CD14-positive monocyte (primary cell): Measurements from ENCODE around the gene DIPK1A. TPM values are rescaled to one million over a fixed set of nuclear protein-coding genes. Genes with fewer than 3 reads are reported as not detected.
"Not testable (repeated sequence)": the region's sequence is repeated elsewhere in the genome, so short reads cannot be mapped to it uniquely, and the experiment has no call there.

Experiments used
- DNase-seq, 3 donors: peaks; one replicate each; pipeline ENCODE4 v3.0.0-alpha.2; 2011 to 2022
- H2AFZ ChIP-seq: 2 replicates; pipeline ENCODE4 v1.6.0; 2012; ENCODE audit warnings: mild to moderate bottlenecking, low read depth, low read length, inconsistent platforms; ENCODE audit not compliant: insufficient read depth, poor library complexity, severe bottlenecking
- H3K27ac ChIP-seq, 2 donors: 1 replicate in 1 of 2; 2 replicates in 1 of 2; pipeline ENCODE4 v1.5.1; 2012 to 2013; ENCODE audit warnings: low read length in 2 of 2, control low read depth in 1 of 2, inconsistent platforms in 1 of 2, low read depth in 1 of 2, mild to moderate bottlenecking in 1 of 2
- H3K27me3 ChIP-seq, 2 donors: one replicate each; pipeline versions ENCODE4 v1.6.0 to v1.6.1; 2011 to 2013; ENCODE audit warnings: low read length in 2 of 2; ENCODE audit not compliant: control insufficient read depth in 2 of 2, insufficient read depth in 2 of 2
- H3K36me3 ChIP-seq, 2 donors: replicated peaks in 1 of 2; 1 replicate in 1 of 2; 2 replicates in 1 of 2; pipeline versions ENCODE4 v1.5.1 to v1.6.1; 2012 to 2013; ENCODE audit warnings: low read length in 2 of 2, control low read depth in 1 of 2, inconsistent platforms in 1 of 2, mild to moderate bottlenecking in 1 of 2; ENCODE audit not compliant: insufficient read depth in 2 of 2, control insufficient read depth in 1 of 2
- H3K4me1 ChIP-seq, 2 donors: 1 replicate in 1 of 2; 2 replicates in 1 of 2; pipeline versions ENCODE4 v1.5.1 to v1.6.1; 2012 to 2013; ENCODE audit warnings: low read length in 2 of 2, control low read depth in 1 of 2, inconsistent platforms in 1 of 2, mild to moderate bottlenecking in 1 of 2, moderate library complexity in 1 of 2; ENCODE audit not compliant: insufficient read depth in 2 of 2, control insufficient read depth in 1 of 2
- H3K4me2 ChIP-seq: replicated peaks from 2 replicates; pipeline ENCODE3; 2012; ENCODE audit warnings: low read length, moderate library complexity, mild to moderate bottlenecking; ENCODE audit not compliant: poor library complexity, severe bottlenecking; ENCODE audit errors: extremely low read depth
- H3K4me3 ChIP-seq, 3 experiments: fragments of 200-600 bp in 1 of 3; sonication (generic) in 1 of 3; replicated peaks in 1 of 3; 1 replicate in 2 of 3; 2 replicates in 1 of 3; pipeline ENCODE4 v1.5.1; 2011 to 2013; ENCODE audit warnings: low read length in 3 of 3, mild to moderate bottlenecking in 3 of 3, control low read depth in 2 of 3, low read depth in 2 of 3, inconsistent platforms in 1 of 3, moderate library complexity in 1 of 3
- H3K79me2 ChIP-seq: 2 replicates; pipeline ENCODE4 v1.6.0; 2012; ENCODE audit warnings: mild to moderate bottlenecking, control low read depth, inconsistent platforms, low read length, moderate library complexity; ENCODE audit not compliant: insufficient read depth
- H3K9ac ChIP-seq: 2 replicates; pipeline ENCODE4 v1.6.0; 2017; ENCODE audit warnings: low read length, mild to moderate bottlenecking; ENCODE audit not compliant: insufficient read depth, poor library complexity, severe bottlenecking
- H3K9me3 ChIP-seq, 2 donors: replicated peaks in 1 of 2; 1 replicate in 1 of 2; 2 replicates in 1 of 2; pipeline versions ENCODE4 v1.5.1 to v1.6.1; 2012 to 2013; ENCODE audit warnings: low read length in 2 of 2, control low read depth in 1 of 2; ENCODE audit not compliant: control insufficient read depth in 1 of 2, insufficient read depth in 1 of 2
- H4K20me1 ChIP-seq: 2 replicates; pipeline ENCODE4 v1.6.0; 2012; ENCODE audit warnings: mild to moderate bottlenecking, low read length, control low read depth, moderate library complexity; ENCODE audit not compliant: insufficient read depth
- H3K27ac Mint-ChIP-seq, 7 donors: one replicate each; pipeline ENCODE4 v1.8.0; 2020; ENCODE audit warnings: mild to moderate bottlenecking in 7 of 7, mixed read lengths in 7 of 7, moderate library complexity in 6 of 7, inconsistent platforms in 2 of 7
- H3K27me3 Mint-ChIP-seq, 3 donors: one replicate each; pipeline ENCODE4 v1.8.0; 2021 to 2022; ENCODE audit warnings: low read depth in 3 of 3, mild to moderate bottlenecking in 3 of 3, mixed read lengths in 3 of 3, moderate library complexity in 3 of 3, inconsistent platforms in 1 of 3
- H3K36me3 Mint-ChIP-seq, 2 donors: one replicate each; pipeline ENCODE4 v1.8.0; 2020; ENCODE audit warnings: mixed read lengths in 2 of 2, inconsistent platforms in 1 of 2, mild to moderate bottlenecking in 1 of 2
- H3K4me1 Mint-ChIP-seq: one replicate; pipeline ENCODE4 v1.8.0; 2020; ENCODE audit warnings: mild to moderate bottlenecking, mixed read lengths
- H3K4me3 Mint-ChIP-seq, 2 donors: one replicate each; pipeline ENCODE4 v1.8.0; 2020; ENCODE audit warnings: mild to moderate bottlenecking in 2 of 2, mixed read lengths in 2 of 2, moderate library complexity in 1 of 2
- H3K9me3 Mint-ChIP-seq, 7 donors: one replicate each; pipeline ENCODE4 v1.8.0; 2020 to 2022; ENCODE audit warnings: mixed read lengths in 7 of 7, mild to moderate bottlenecking in 6 of 7, moderate library complexity in 6 of 7, inconsistent platforms in 2 of 7
- CTCF ChIP-seq: fragments of 200-600 bp; IDR thresholded peaks from one replicate; pipeline ENCODE4 v1.8.0; 2022; ENCODE audit warnings: antibody characterized with exemption, mild to moderate bottlenecking
- WGBS: methylation state at CpG from one replicate; pipeline ENCODE4 v1.1.5; 2013; ENCODE audit warnings: missing lambda C conversion rate; ENCODE audit not compliant: insufficient coverage; 5-methylcytosine and 5-hydroxymethylcytosine counted together
- intact Hi-C, 2 donors: fragments of 100-400 bp; cut with micrococcal nuclease; formaldehyde crosslinking; loops; one replicate each; pipeline versions ENCODE4 v1.15.0 to v1.15.1; 2023
- polyA plus RNA-seq, 3 donors: library from polyadenylated mRNA; depleted of rRNA in 1 of 3; unstranded in 2 of 3; stranded (reverse) in 1 of 3; fragments of 300-500 nt in 2 of 3; fragments of >200 nt in 1 of 3; fragmentation: Illumina TruSeq in 2 of 3; gene quantifications; 1 replicate in 2 of 3; 2 replicates in 1 of 3; pipeline ENCODE4 v1.2.3, GENCODE V29; 2012 to 2021

Gene DIPK1A
- polyA plus RNA-seq, 3 donors = 0.45 to 1.4 (median 0.83) TPM

DNA sequence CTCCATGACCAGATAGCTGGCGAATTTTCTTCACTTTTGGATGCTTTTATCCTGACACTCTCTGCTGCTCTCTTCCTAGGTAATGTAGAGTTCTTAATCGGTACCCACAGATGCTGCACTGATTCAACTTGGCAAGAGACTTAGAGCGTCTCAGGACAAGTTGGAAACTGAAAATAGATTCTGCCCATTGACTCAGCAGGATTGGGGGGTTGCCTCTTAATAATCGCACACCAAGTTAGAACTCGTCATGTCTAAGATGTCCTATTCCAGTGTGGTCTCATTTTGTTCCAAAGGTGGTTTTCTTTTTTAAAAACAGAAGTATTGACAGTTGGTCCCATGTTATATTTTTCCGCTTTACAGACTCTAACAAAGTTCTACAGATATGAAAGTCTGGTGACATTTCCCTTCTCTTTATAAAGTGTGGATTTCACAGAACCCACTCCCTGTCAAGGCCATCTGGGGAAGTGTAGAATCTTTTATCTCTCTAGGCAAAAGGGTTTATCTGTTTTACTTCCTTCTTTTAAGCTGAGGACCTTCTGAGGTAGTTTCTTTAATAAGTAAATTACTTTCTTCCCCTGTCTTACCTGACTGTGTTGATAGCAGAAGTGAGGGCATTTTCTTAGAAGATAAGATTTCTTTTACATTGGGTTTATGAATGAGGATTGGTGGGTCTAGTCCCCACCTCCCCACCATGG lies 12.1 kb upstream of the DIPK1A start:
- no peaks in the 10 kb centered on the region for H3K9me3 ChIP-seq
- peak in 1 of 3 donors; percentile 26 for DNase-seq
- intact Hi-C loops = no loop called here
- H3K4me1 ChIP-seq = peaks cover 49 to 64% of the 10 kb centered on the region in 2 donors
- no peaks in the 10 kb centered on the region for H3K36me3 ChIP-seq
- no peak for TF ChIP-seq CTCF
- no peak overlapping the region for H3K4me3 Mint-ChIP-seq
- H3K4me2 ChIP-seq = no peak overlapping the region
- H3K9ac ChIP-seq = no peak overlapping the region
- no peak overlapping the region for H3K4me3 ChIP-seq
- H3K27ac Mint-ChIP-seq = peak overlapping the region in 2 of 7 donors; percentile 7 to 11
- WGBS = 90% methylated on average over 2 of the region's 6 CpGs
- no peaks in the 10 kb centered on the region for H3K27me3 ChIP-seq
- H2AFZ ChIP-seq = no peak overlapping the region
- H3K4me1 Mint-ChIP-seq = peaks cover 50% of the 10 kb centered on the region
- peaks cover 0 to 4% (median 0%) of the 10 kb centered on the region in 7 donors for H3K9me3 Mint-ChIP-seq
- no peaks in the 10 kb centered on the region for H3K79me2 ChIP-seq
- no peaks in the 10 kb centered on the region for H3K36me3 Mint-ChIP-seq
- peaks cover 0 to 3% (median 0%) of the 10 kb centered on the region in 3 donors for H3K27me3 Mint-ChIP-seq
- no peaks in the 10 kb centered on the region for H4K20me1 ChIP-seq
- H3K27ac ChIP-seq = no peak overlapping the region

GRCh38 chr1:92972409-92973129 lies 11.3 kb upstream of the DIPK1A start:
- Mint-ChIP-seq H3K27me3 (peaks cover 0 to 3% (median 0%) of the 10 kb centered on the region in 3 donors), H3K27ac (peak overlapping the region in 2 of 7 donors; percentile 6 to 27), H3K4me1 (peaks cover 56% of the 10 kb centered on the region)

GRCh38 chr1:92971932-92972331 lies 10.7 kb upstream of the DIPK1A start:
- H3K27me3 Mint-ChIP-seq, H3K36me3 ChIP-seq, H3K27me3 ChIP-seq, H3K9ac ChIP-seq, H3K9me3 ChIP-seq, H3K79me2 ChIP-seq, DNase-seq, H2AFZ ChIP-seq, H3K9me3 Mint-ChIP-seq, intact Hi-C loops, H4K20me1 ChIP-seq, H3K27ac ChIP-seq, H3K36me3 Mint-ChIP-seq: not testable (repeated sequence)
- H3K4me3 Mint-ChIP-seq = peak overlapping the region in 1 of 2 donors; percentile 15
- peaks cover 56% of the 10 kb centered on the region for H3K4me1 Mint-ChIP-seq
- H3K27ac Mint-ChIP-seq = peak overlapping the region in 4 of 7 donors; percentile 6 to 61 (median 52)
- H3K4me1 ChIP-seq = peaks cover 55 to 71% of the 10 kb centered on the region in 2 donors
- WGBS = no CpG with 5 or more reads among the region's 6 CpGs
- peak overlapping the region in 1 of 3 experiments; percentile 11 for H3K4me3 ChIP-seq
- H3K4me2 ChIP-seq = peak overlapping the region; percentile 42

More at GRCh38 chr1:92972409-92973129, 11.3 kb upstream of the DIPK1A start:
- Histone ChIP-seq H3K4me2 (peak overlapping the region; percentile 42), H3K36me3 (no peaks in the 10 kb centered on the region), H3K79me2 (no peaks in the 10 kb centered on the region), H4K20me1 (no peaks in the 10 kb centered on the region), H2AFZ (no peak overlapping the region), H3K9me3 (no peaks in the 10 kb centered on the region), H3K4me1 (peaks cover 55 to 71% of the 10 kb centered on the region in 2 donors), H3K9ac (no peak overlapping the region), H3K27me3 (no peaks in the 10 kb centered on the region), H3K27ac (no peak overlapping the region), H3K4me3 (peak overlapping the region in 1 of 3 experiments; percentile 11)
- 86% methylated on average over 1 of the region's 1 CpG for WGBS
- Mint-ChIP-seq H3K36me3 (no peaks in the 10 kb centered on the region), H3K9me3 (peaks cover 0 to 4% (median 0%) of the 10 kb centered on the region in 7 donors), H3K4me3 (peak overlapping the region in 1 of 2 donors; percentile 67)
- DNase-seq = peak in 2 of 3 donors; percentile 18 to 41
- intact Hi-C loops = no loop called here
- no peak for TF ChIP-seq CTCF
